Peyer's patch (tissue), 4 donors: Measurements from ENCODE around the gene PAGE2B.

Experiments used
- POLR2A ChIP-seq, 2 donors: fragments of 450-650 bp; IDR thresholded peaks; one replicate each; pipeline ENCODE4 v1.5.1; 2017; ENCODE audit warnings: antibody characterized with exemption in 2 of 2, mild to moderate bottlenecking in 2 of 2, moderate library complexity in 2 of 2
- TF ChIP-seq, protein P1 (sequence below), 6 experiments: fragments of 450-650 bp in 4 of 6; fragments of 200-600 bp in 2 of 6; sonication (generic) in 1 of 6; IDR thresholded peaks; one replicate each; pipeline ENCODE4 v1.5.1; 2017 to 2019; ENCODE audit warnings: antibody characterized with exemption in 6 of 6, mild to moderate bottlenecking in 3 of 6, moderate library complexity in 1 of 6

DNA sequence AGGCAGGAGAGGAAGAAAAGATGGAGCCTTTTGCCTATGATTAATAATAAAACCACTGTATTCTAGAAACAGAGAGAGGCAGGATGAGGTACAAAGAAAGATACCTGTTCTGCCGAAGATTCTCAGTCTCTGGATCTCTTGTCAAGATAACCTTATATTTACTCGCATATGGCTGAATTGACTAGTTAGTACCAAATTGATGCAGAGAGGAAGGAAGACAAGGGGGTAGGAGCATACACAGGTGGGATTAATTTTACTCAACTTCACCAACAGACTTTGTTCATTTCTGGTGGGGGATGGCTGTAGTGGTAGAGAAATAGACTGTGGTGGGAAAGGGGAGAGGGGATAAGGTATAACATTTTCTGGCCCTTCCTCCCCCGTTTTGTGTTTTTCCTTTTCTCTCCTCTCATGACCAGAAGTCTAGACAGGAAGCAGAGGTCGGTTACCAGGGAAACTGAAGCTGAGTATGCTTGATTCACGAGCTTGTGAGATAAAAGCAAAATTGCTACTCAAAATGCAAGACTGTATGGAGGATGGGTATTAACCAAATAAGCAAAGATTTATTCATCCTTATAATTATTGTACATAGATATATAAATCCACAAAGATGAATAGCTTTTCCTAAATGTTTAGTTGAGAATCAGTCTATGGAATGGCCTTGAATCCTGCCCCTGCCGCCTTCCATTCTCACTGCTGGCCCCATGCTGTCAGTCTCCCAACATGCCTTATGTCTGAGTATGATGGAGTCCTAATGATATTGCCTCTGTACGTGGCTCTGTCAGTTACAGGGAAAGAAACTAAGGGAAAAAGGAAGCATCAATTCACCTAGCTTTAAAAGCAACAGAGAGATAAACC is 17.8 kb upstream of the PAGE2B start:
- TF ChIP-seq, protein P1, sequence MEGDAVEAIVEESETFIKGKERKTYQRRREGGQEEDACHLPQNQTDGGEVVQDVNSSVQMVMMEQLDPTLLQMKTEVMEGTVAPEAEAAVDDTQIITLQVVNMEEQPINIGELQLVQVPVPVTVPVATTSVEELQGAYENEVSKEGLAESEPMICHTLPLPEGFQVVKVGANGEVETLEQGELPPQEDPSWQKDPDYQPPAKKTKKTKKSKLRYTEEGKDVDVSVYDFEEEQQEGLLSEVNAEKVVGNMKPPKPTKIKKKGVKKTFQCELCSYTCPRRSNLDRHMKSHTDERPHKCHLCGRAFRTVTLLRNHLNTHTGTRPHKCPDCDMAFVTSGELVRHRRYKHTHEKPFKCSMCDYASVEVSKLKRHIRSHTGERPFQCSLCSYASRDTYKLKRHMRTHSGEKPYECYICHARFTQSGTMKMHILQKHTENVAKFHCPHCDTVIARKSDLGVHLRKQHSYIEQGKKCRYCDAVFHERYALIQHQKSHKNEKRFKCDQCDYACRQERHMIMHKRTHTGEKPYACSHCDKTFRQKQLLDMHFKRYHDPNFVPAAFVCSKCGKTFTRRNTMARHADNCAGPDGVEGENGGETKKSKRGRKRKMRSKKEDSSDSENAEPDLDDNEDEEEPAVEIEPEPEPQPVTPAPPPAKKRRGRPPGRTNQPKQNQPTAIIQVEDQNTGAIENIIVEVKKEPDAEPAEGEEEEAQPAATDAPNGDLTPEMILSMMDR (IDR thresholded peaks at IDR 0.05): no peak
- TF ChIP-seq POLR2A (IDR thresholded peaks at IDR 0.05): no peak
